NCI-H2107 (cell line): ENCODE data around the gene REEP3.
"Not testable (repeated sequence)": the region's sequence is repeated elsewhere in the genome, so short reads cannot be mapped to it uniquely, and the experiment has no call there.

Experiments
- DNase-seq: peaks from one replicate; lab custom pipeline; 2025; lab: John Stamatoyannopoulos, UW

Gene REEP3

GRCh38 chr10:63630085-63630930 is 109.1 kb downstream of the REEP3 start:
- peak; percentile 46 for DNase-seq

- no peak for DNase-seq
Measured at GRCh38 chr10:63630931-63631680, 109.9 kb downstream of the REEP3 start.

- no peak for DNase-seq
Measured at GRCh38 chr10:63631991-63632390, 110.8 kb downstream of the REEP3 start.

- DNase-seq: no peak
Measured at GRCh38 chr10:63633677-63634487, 112.7 kb downstream of the REEP3 start.

- no peak for DNase-seq
Measured at GRCh38 chr10:63634488-63635065, 113.4 kb downstream of the REEP3 start.

GRCh38 chr10:63636812-63637211 is 115.6 kb downstream of the REEP3 start:
- no peak for DNase-seq

GRCh38 chr10:63637901-63638327 is 116.7 kb downstream of the REEP3 start:
- DNase-seq: no peak

GRCh38 chr10:63641366-63641765 is 120.2 kb downstream of the REEP3 start:
- DNase-seq: no peak

GRCh38 chr10:63641799-63642198 is 120.6 kb downstream of the REEP3 start:
- DNase-seq: no peak

GRCh38 chr10:63642808-63643207 is 121.6 kb downstream of the REEP3 start:
- DNase-seq: no peak

- DNase-seq: no peak
Measured at GRCh38 chr10:63644418-63645142, 123.4 kb downstream of the REEP3 start.

- no peak for DNase-seq
Measured at GRCh38 chr10:63645195-63645594, 124.0 kb downstream of the REEP3 start.

GRCh38 chr10:63646491-63646890 is 125.3 kb downstream of the REEP3 start:
- no peak for DNase-seq

- DNase-seq: no peak
Measured at GRCh38 chr10:63651864-63652263, 130.7 kb downstream of the REEP3 start.

- no peak for DNase-seq
Measured at GRCh38 chr10:63653747-63654146, 132.5 kb downstream of the REEP3 start.

- no peak for DNase-seq
Measured at GRCh38 chr10:63657761-63658160, 136.6 kb downstream of the REEP3 start.

GRCh38 chr10:63660941-63661340 is 139.7 kb downstream of the REEP3 start:
- DNase-seq: not testable (repeated sequence)

GRCh38 chr10:63661347-63661746 is 140.1 kb downstream of the REEP3 start:
- no peak for DNase-seq

GRCh38 chr10:63664341-63664885 is 143.2 kb downstream of the REEP3 start:
- DNase-seq: peak; percentile 4

- peak; percentile 23 for DNase-seq
Measured at GRCh38 chr10:63665006-63665580, 143.9 kb downstream of the REEP3 start.
